ENCODE measurements around the gene ANO1.

GRCh38 chr11:70091638-70092037, 13.5 kb downstream of the ANO1 start:
- no peak for TF ChIP-seq CTCF (IDR thresholded peaks at IDR 0.05)
- no peak for TF ChIP-seq POLR2A (IDR thresholded peaks at IDR 0.05)
